GM18508 (cell line): Measurements from ENCODE around the gene INHBE.
"Not testable (repeated sequence)": the region's sequence is repeated elsewhere in the genome, so short reads cannot be mapped to it uniquely, and the experiment has no call there.

Experiments
- ATAC-seq: cut with Tn5 transposase; IDR thresholded peaks from one replicate; pipeline ENCODE4 v1.9.1; 2021; ENCODE audit warnings: moderate number of reproducible peaks; ENCODE audit not compliant: insufficient read depth, unreplicated experiment

Gene INHBE

GRCh38 chr12:57491393-57492280, 36.5 kb downstream of the INHBE start:
- no peak for ATAC-seq

DNA sequence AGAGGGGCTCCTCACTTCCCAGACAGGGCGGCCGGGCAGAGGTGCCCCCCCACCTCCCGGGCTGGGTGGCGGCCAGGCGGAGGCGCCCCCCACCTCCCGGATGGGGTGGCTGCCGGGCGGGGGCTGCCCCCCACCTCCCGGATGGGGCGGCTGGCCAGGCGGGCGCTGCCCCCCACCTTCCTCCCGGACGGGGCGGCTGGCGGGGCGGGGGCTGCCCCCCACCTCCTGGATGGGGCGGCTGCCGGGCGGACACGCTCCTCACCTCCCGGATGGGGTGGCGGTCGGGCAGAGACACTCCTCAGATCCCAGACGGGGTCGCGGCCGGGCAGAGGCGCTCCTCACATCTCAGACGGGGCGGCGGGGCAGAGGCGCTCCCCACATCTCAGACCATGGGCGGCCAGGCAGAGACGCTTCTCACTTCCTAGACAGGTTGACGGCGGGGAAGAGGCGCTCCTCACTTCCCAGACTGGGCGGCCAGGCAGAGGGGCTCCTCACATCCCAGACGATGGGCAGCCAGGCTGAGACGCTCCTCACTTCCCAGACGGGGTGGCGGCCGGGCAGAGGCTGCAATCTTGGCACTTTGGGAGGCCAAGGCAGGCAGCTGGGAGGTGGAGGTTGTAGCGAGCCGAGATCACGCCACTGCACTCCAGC, 40.1 kb downstream of the INHBE start:
- ATAC-seq, result not testable (repeated sequence)

DNA sequence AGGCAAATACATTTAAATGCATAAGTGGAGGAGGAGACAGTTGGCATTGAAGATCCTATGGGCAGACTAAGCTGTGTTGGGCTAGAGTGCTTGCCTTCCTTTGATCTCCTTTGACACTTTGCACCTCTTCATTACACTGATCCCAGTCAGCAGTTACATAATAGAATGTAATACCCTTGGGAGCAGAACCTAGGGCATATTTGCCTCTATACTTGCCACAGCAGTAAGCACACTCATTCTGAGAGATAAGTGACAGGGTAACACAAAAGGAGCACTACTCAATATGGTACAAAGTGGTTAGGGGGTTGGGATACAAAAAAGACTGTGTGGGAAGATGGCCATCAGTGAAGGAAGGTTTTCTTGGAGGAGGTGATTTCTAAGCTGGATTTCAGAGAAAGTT, 41.7 kb downstream of the INHBE start:
- no peak for ATAC-seq

- no peak for ATAC-seq
Measured at GRCh38 chr12:57497223-57498131, 42.4 kb downstream of the INHBE start.

GRCh38 chr12:57498132-57498502, 43.0 kb downstream of the INHBE start:
- no peak for ATAC-seq

- no peak for ATAC-seq
Measured at GRCh38 chr12:57498571-57498970, 43.5 kb downstream of the INHBE start.

GRCh38 chr12:57500213-57500612, 45.1 kb downstream of the INHBE start:
- no peak for ATAC-seq

GRCh38 chr12:57502311-57502969, 47.3 kb downstream of the INHBE start:
- not testable (repeated sequence) for ATAC-seq

- not testable (repeated sequence) for ATAC-seq
Measured at GRCh38 chr12:57506541-57506940, 51.4 kb downstream of the INHBE start.
